WTC11 (cell line): ENCODE results near the gene CAPSL. TPM values are rescaled to one million over a fixed set of nuclear protein-coding genes. Genes with fewer than 3 reads are reported as not detected.

Source experiments
- ATAC-seq: fragments of 200-7000 bp; cut with Tn5 transposase; 2 replicates; pipeline ENCODE4 v1.10.0; 2021; ENCODE audit warnings: mild to moderate bottlenecking, moderate library complexity
- CTCF ChIA-PET: fragments of 300-600 bp; sonication (Branson Sonifier 250); formaldehyde crosslinking; loops from one replicate; lab custom pipeline; 2021; ENCODE audit warnings: antibody characterized with exemption; lab: Charles Lee
- POLR2A ChIA-PET: fragments of 350-600 bp; sonication (Branson Sonifier 250); formaldehyde crosslinking; loops from one replicate; lab custom pipeline; 2021; ENCODE audit warnings: antibody characterized with exemption; lab: Charles Lee
- DNase-seq: peaks from one replicate; pipeline ENCODE4 v3.0.0; 2021; ENCODE audit warnings: low spot score
- H3K27ac Mint-ChIP-seq: 2 replicates; pipeline ENCODE4 v1.8.0; 2021; ENCODE audit warnings: mixed read lengths
- H3K27me3 Mint-ChIP-seq: 2 replicates; pipeline ENCODE4 v1.8.0; 2021; ENCODE audit warnings: low read depth, mild to moderate bottlenecking, moderate library complexity, mixed read lengths
- H3K36me3 Mint-ChIP-seq: 2 replicates; pipeline ENCODE4 v1.8.0; 2021; ENCODE audit warnings: mixed read lengths
- H3K4me1 Mint-ChIP-seq: 2 replicates; pipeline ENCODE4 v1.8.0; 2022; ENCODE audit warnings: mixed read lengths
- H3K4me3 Mint-ChIP-seq: 2 replicates; pipeline ENCODE4 v1.8.0; 2021; ENCODE audit warnings: mild to moderate bottlenecking, moderate library complexity, mixed read lengths
- H3K9me3 Mint-ChIP-seq: 2 replicates; pipeline ENCODE4 v1.8.0; 2021; ENCODE audit warnings: mixed read lengths
- ELF4 ChIP-seq: sonication (generic); formaldehyde crosslinking; IDR thresholded peaks from 2 replicates; pipeline ENCODE4 v1.8.1; 2022; ENCODE audit warnings: low read depth, mild to moderate bottlenecking, moderate library complexity, missing genetic modification reagents
- EMX1 ChIP-seq: fragments of 250-450 bp; sonication (Bioruptor Pico); IDR thresholded peaks from 2 replicates; pipeline ENCODE4 v1.8.0; 2021; ENCODE audit warnings: mild to moderate bottlenecking
- GTF2I ChIP-seq: fragments of 250-450 bp; sonication (Bioruptor Pico); conservative IDR thresholded peaks from 2 replicates; pipeline ENCODE4 v1.4.0; 2021; ENCODE audit warnings: mild to moderate bottlenecking
- HMGA2 ChIP-seq: fragments of 250-450 bp; sonication (Bioruptor Pico); IDR thresholded peaks from 2 replicates; pipeline ENCODE4 v1.4.0; 2021; ENCODE audit warnings: mild to moderate bottlenecking, moderate library complexity
- MXD4 ChIP-seq: fragments of 250-450 bp; sonication (Bioruptor Pico); IDR thresholded peaks from 2 replicates; pipeline ENCODE4 v1.8.0; 2021; ENCODE audit warnings: mild to moderate bottlenecking, moderate library complexity, borderline replicate concordance
- NFE2L1 ChIP-seq: sonication (generic); formaldehyde crosslinking; IDR thresholded peaks from 2 replicates; pipeline ENCODE4 v1.8.1; 2023; ENCODE audit warnings: missing genetic modification reagents
- NR2C2 ChIP-seq: sonication (generic); formaldehyde crosslinking; IDR thresholded peaks from 2 replicates; pipeline ENCODE4 v1.8.0; 2022; ENCODE audit warnings: mild to moderate bottlenecking, missing genetic modification reagents
- NR3C1 ChIP-seq: sonication (generic); formaldehyde crosslinking; conservative IDR thresholded peaks from 2 replicates; pipeline ENCODE4 v1.8.1; 2023; ENCODE audit warnings: low read depth, mild to moderate bottlenecking, missing genetic modification reagents
- OVOL2 ChIP-seq: fragments of 250-450 bp; sonication (Bioruptor Pico); IDR thresholded peaks from 2 replicates; pipeline ENCODE4 v1.9.0; 2021; ENCODE audit warnings: mild to moderate bottlenecking, borderline replicate concordance
- RORB ChIP-seq: fragments of 250-450 bp; sonication (Bioruptor Pico); IDR thresholded peaks from 2 replicates; pipeline ENCODE4 v1.9.0; 2021; ENCODE audit warnings: mild to moderate bottlenecking
- SP1 ChIP-seq: sonication (generic); formaldehyde crosslinking; conservative IDR thresholded peaks from 2 replicates; pipeline ENCODE4 v1.8.1; 2022; ENCODE audit warnings: missing genetic modification reagents
- ZNF121 ChIP-seq: sonication (generic); formaldehyde crosslinking; IDR thresholded peaks from 2 replicates; pipeline ENCODE4 v1.8.0; 2023; ENCODE audit warnings: missing genetic modification reagents
- ZNF138 ChIP-seq: sonication (generic); formaldehyde crosslinking; conservative IDR thresholded peaks from 2 replicates; pipeline ENCODE4 v1.8.1; 2022; ENCODE audit warnings: mild to moderate bottlenecking, moderate library complexity, missing genetic modification reagents
- ZNF219 ChIP-seq: sonication (generic); formaldehyde crosslinking; IDR thresholded peaks from 2 replicates; pipeline ENCODE4 v1.8.0; 2023; ENCODE audit warnings: missing genetic modification reagents, mild to moderate bottlenecking, borderline replicate concordance
- ZNF232 ChIP-seq: sonication (generic); formaldehyde crosslinking; IDR thresholded peaks from 2 replicates; pipeline ENCODE4 v1.8.0; 2022; ENCODE audit warnings: mild to moderate bottlenecking, missing genetic modification reagents
- ZNF263 ChIP-seq: sonication (generic); formaldehyde crosslinking; IDR thresholded peaks from 2 replicates; pipeline ENCODE4 v1.8.1; 2022; ENCODE audit warnings: low read depth, mild to moderate bottlenecking, moderate library complexity, missing genetic modification reagents
- total RNA-seq: library from RNA; stranded (reverse); gene quantifications from 3 replicates; pipeline ENCODE4 v1.2.3, GENCODE V29; 2021
- TF ChIP-seq, protein P1 (sequence below): sonication (generic); formaldehyde crosslinking; IDR thresholded peaks from 2 replicates; pipeline ENCODE4 v1.8.0; 2022; ENCODE audit warnings: missing genetic modification reagents
- TF ChIP-seq, protein P2 (sequence below): sonication (generic); formaldehyde crosslinking; IDR thresholded peaks from 2 replicates; pipeline ENCODE4 v1.8.1; 2022; ENCODE audit warnings: low read depth, missing genetic modification reagents, borderline replicate concordance
- TF ChIP-seq, protein P3 (sequence below): fragments of 250-450 bp; sonication (Bioruptor Pico); IDR thresholded peaks from 2 replicates; pipeline ENCODE4 v2.1.2; 2022; ENCODE audit warnings: mild to moderate bottlenecking, moderate library complexity
- TF ChIP-seq, protein P4 (sequence below): sonication (generic); formaldehyde crosslinking; IDR thresholded peaks from 2 replicates; pipeline ENCODE4 v1.8.1; 2022; ENCODE audit warnings: mild to moderate bottlenecking, moderate library complexity, missing genetic modification reagents
- TF ChIP-seq, protein P5 (sequence below): sonication (generic); formaldehyde crosslinking; IDR thresholded peaks from 2 replicates; pipeline ENCODE4 v1.8.0; 2022; ENCODE audit warnings: mild to moderate bottlenecking, missing genetic modification reagents
- TF ChIP-seq, protein P6 (sequence below): sonication (generic); formaldehyde crosslinking; IDR thresholded peaks from 2 replicates; pipeline ENCODE4 v1.8.1; 2023; ENCODE audit warnings: mild to moderate bottlenecking, missing genetic modification reagents, moderate library complexity
- TF ChIP-seq, protein P7 (sequence below): sonication (generic); formaldehyde crosslinking; IDR thresholded peaks from 2 replicates; pipeline ENCODE4 v1.8.0; 2022; ENCODE audit warnings: mild to moderate bottlenecking, missing genetic modification reagents

CAPSL gene
- total RNA-seq, 1 experiment from 2014 or later: not detected

DNA sequence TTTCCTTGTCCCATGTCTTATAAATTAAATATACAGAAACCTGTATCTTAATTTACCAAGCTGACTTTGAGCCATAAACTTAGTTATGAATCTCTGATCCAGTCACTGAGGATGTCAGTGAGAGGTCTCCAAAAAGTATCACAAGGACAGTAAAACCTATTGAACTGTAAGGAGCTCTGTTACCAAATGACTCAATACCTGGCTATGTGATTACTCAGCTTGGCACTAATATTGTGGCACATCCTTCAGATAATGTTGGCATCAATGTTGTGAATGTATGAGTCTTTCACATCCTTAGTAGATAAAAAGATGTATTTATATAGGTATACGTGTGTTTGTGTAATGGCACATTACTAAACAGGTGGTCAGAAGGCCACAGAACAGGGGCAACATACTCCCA is 18.0 kb upstream of the CAPSL start:
- Mint-ChIP-seq H3K27me3 (peaks cover 31% of the 10 kb centered on the region), H3K27ac (no peak overlapping the region), H3K4me1 (no peaks in the 10 kb centered on the region)
- DNase-seq (no peak), ATAC-seq (no peak)
- TF ChIP-seq, protein P1, sequence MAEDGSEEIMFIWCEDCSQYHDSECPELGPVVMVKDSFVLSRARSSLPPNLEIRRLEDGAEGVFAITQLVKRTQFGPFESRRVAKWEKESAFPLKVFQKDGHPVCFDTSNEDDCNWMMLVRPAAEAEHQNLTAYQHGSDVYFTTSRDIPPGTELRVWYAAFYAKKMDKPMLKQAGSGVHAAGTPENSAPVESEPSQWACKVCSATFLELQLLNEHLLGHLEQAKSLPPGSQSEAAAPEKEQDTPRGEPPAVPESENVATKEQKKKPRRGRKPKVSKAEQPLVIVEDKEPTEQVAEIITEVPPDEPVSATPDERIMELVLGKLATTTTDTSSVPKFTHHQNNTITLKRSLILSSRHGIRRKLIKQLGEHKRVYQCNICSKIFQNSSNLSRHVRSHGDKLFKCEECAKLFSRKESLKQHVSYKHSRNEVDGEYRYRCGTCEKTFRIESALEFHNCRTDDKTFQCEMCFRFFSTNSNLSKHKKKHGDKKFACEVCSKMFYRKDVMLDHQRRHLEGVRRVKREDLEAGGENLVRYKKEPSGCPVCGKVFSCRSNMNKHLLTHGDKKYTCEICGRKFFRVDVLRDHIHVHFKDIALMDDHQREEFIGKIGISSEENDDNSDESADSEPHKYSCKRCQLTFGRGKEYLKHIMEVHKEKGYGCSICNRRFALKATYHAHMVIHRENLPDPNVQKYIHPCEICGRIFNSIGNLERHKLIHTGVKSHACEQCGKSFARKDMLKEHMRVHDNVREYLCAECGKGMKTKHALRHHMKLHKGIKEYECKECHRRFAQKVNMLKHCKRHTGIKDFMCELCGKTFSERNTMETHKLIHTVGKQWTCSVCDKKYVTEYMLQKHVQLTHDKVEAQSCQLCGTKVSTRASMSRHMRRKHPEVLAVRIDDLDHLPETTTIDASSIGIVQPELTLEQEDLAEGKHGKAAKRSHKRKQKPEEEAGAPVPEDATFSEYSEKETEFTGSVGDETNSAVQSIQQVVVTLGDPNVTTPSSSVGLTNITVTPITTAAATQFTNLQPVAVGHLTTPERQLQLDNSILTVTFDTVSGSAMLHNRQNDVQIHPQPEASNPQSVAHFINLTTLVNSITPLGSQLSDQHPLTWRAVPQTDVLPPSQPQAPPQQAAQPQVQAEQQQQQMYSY: no peak
- TF ChIP-seq ZNF263 (no peak), NFE2L1 (CRISPR knock-in tag) (no peak)
- TF ChIP-seq, all 79 proteins: peak for 0
- no peaks in the 10 kb centered on the region for H3K36me3 Mint-ChIP-seq
- POLR2A ChIA-PET: no interaction called here
- no peaks in the 10 kb centered on the region for H3K9me3 Mint-ChIP-seq
- CTCF ChIA-PET: interaction anchor here (0.9 kb wide), 1 partner anchor 134 kb away, joined by 3 read pairs; no protein-coding TSS in a partner anchor
- no peak overlapping the region for H3K4me3 Mint-ChIP-seq

DNA sequence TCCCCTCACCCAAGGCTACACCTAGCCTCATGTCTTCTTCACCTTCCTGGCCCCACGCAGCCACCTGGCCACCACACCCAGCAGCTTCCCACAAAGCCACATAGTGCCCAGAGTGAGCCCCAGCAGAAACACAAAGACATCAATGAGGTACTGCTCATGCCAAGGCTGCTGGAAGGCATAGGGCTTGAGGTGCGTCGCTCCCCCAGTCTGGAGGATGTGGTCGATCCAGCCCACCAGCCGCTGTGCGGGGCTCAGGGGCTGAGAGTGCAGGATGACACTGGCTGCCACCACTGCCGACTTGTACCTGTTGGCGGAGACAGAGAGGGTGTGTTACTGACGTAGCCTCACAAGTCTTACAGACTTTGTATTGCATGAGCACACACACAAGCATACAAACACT is 15.8 kb upstream of the CAPSL start:
- TF ChIP-seq OVOL2 (CRISPR knock-in tag) (no peak), NFE2L1 (CRISPR knock-in tag) (no peak), ZNF232 (CRISPR knock-in tag) (no peak), NR3C1 (CRISPR knock-in tag) (no peak), GTF2I (CRISPR knock-in tag) (no peak), MXD4 (no peak), EMX1 (CRISPR knock-in tag) (no peak)
- TF ChIP-seq, protein P2, sequence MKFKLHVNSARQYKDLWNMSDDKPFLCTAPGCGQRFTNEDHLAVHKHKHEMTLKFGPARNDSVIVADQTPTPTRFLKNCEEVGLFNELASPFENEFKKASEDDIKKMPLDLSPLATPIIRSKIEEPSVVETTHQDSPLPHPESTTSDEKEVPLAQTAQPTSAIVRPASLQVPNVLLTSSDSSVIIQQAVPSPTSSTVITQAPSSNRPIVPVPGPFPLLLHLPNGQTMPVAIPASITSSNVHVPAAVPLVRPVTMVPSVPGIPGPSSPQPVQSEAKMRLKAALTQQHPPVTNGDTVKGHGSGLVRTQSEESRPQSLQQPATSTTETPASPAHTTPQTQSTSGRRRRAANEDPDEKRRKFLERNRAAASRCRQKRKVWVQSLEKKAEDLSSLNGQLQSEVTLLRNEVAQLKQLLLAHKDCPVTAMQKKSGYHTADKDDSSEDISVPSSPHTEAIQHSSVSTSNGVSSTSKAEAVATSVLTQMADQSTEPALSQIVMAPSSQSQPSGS: no peak
- Mint-ChIP-seq H3K4me1 (no peaks in the 10 kb centered on the region), H3K27ac (no peak overlapping the region), H3K4me3 (no peak overlapping the region), H3K27me3 (peaks cover 26% of the 10 kb centered on the region), H3K36me3 (no peaks in the 10 kb centered on the region), H3K9me3 (no peaks in the 10 kb centered on the region)
- CTCF ChIA-PET: interaction anchor here (0.6 to 1.0 kb wide), 2 partner anchors 35 to 65 kb away, joined by 3 to 4 read pairs; no protein-coding TSS in a partner anchor
- peak; percentile 47 for DNase-seq
- peak; percentile 96 for ATAC-seq
- POLR2A ChIA-PET: no interaction called here

DNA sequence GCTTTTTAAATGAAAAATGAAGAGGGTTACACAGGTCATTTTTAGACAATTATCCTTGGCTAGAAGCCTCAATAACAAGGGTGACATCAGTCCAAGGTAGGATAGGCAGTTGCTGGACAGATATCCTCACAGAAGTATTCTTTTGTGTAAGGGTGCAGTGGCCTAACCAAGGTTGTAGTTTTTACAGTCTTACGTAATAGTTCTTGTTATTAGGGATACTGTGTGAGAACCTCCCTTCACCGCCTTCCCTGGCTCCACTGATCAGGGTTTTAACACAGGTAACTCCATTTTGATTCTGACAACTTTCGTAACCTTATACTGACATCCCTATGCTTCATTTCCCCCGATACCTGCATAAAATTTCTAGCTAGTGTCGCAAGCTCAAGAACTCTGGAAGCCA is 8.7 kb upstream of the CAPSL start:
- ChIA-PET CTCF (interaction anchor here (1.2 kb wide), 1 partner anchor 20 kb away, joined by 5 read pairs; no protein-coding TSS in a partner anchor), POLR2A (no interaction called here)
- Mint-ChIP-seq H3K4me1 (no peaks in the 10 kb centered on the region; the same call in none of the 2 replicates), H3K36me3 (no peaks in the 10 kb centered on the region), H3K27ac (no peak overlapping the region), H3K9me3 (peaks cover 4% of the 10 kb centered on the region; the same call in 1 of the 2 replicates), H3K27me3 (peaks cover 23% of the 10 kb centered on the region), H3K4me3 (no peak overlapping the region)
- TF ChIP-seq EMX1 (CRISPR knock-in tag) (no peak), RORB (no peak), HMGA2 (CRISPR knock-in tag) (no peak), ZNF138 (CRISPR knock-in tag) (no peak), OVOL2 (CRISPR knock-in tag) (no peak), SP1 (CRISPR knock-in tag) (no peak), ZNF263 (no peak), ELF4 (CRISPR knock-in tag) (no peak), ZNF121 (CRISPR knock-in tag) (no peak), MXD4 (no peak), ZNF219 (CRISPR knock-in tag) (no peak), NR2C2 (CRISPR knock-in tag) (no peak)
- TF ChIP-seq, protein P3, sequence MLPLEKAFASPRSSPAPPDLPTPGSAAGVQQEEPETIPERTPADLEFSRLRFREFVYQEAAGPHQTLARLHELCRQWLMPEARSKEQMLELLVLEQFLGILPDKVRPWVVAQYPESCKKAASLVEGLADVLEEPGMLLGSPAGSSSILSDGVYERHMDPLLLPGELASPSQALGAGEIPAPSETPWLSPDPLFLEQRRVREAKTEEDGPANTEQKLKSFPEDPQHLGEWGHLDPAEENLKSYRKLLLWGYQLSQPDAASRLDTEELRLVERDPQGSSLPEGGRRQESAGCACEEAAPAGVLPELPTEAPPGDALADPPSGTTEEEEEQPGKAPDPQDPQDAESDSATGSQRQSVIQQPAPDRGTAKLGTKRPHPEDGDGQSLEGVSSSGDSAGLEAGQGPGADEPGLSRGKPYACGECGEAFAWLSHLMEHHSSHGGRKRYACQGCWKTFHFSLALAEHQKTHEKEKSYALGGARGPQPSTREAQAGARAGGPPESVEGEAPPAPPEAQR (CRISPR knock-in tag): no peak
- TF ChIP-seq, protein P4, sequence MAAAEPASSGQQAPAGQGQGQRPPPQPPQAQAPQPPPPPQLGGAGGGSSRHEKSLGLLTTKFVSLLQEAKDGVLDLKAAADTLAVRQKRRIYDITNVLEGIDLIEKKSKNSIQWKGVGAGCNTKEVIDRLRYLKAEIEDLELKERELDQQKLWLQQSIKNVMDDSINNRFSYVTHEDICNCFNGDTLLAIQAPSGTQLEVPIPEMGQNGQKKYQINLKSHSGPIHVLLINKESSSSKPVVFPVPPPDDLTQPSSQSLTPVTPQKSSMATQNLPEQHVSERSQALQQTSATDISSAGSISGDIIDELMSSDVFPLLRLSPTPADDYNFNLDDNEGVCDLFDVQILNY (CRISPR knock-in tag): no peak
- TF ChIP-seq, protein P5, sequence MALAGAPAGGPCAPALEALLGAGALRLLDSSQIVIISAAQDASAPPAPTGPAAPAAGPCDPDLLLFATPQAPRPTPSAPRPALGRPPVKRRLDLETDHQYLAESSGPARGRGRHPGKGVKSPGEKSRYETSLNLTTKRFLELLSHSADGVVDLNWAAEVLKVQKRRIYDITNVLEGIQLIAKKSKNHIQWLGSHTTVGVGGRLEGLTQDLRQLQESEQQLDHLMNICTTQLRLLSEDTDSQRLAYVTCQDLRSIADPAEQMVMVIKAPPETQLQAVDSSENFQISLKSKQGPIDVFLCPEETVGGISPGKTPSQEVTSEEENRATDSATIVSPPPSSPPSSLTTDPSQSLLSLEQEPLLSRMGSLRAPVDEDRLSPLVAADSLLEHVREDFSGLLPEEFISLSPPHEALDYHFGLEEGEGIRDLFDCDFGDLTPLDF: no peak
- TF ChIP-seq, protein P6, sequence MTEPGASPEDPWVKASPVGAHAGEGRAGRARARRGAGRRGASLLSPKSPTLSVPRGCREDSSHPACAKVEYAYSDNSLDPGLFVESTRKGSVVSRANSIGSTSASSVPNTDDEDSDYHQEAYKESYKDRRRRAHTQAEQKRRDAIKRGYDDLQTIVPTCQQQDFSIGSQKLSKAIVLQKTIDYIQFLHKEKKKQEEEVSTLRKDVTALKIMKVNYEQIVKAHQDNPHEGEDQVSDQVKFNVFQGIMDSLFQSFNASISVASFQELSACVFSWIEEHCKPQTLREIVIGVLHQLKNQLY (CRISPR knock-in tag): no peak
- TF ChIP-seq, protein P7, sequence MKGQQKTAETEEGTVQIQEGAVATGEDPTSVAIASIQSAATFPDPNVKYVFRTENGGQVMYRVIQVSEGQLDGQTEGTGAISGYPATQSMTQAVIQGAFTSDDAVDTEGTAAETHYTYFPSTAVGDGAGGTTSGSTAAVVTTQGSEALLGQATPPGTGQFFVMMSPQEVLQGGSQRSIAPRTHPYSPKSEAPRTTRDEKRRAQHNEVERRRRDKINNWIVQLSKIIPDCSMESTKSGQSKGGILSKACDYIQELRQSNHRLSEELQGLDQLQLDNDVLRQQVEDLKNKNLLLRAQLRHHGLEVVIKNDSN (CRISPR knock-in tag): no peak
- DNase-seq (no peak), ATAC-seq (no peak)
